ENCODE measurements around the gene CACNG5. TPM values are rescaled to one million over a fixed set of nuclear protein-coding genes. Genes with fewer than 3 reads are reported as not detected.

CACNG5 gene
- total and polyA plus RNA-seq, 2 donors (not counting 1 experiment from before 2014, with no cell fraction given), result not detected

GRCh38 chr17:66934040-66934439 lies 99.1 kb downstream of the CACNG5 start:
- WGBS (ENCODE audit: insufficient coverage), result 86% methylated on average over 2 of the region's 2 CpGs
- H3K27ac ChIP-seq (ENCODE audit: low read length in 2 of 2), result no peak overlapping the region
- no peaks in the 10 kb centered on the region for H3K36me3 ChIP-seq (replicated peaks in 1 of 2; ENCODE audit: control extremely low read depth in 1 of 2, control insufficient read depth in 1 of 2, extremely low read depth in 1 of 2, insufficient read depth in 2 of 2, low read length in 1 of 2)
- H2AFZ ChIP-seq (ENCODE audit: insufficient read depth, low read depth, low read length, poor library complexity, severe bottlenecking), result no peak overlapping the region
- intact Hi-C loops (cut with micrococcal nuclease), result no loop called here
- ATAC-seq (ENCODE audit: low read depth) (no peak), DNase-seq (no peak)
- no peaks in the 10 kb centered on the region for H3K79me2 ChIP-seq (ENCODE audit: control insufficient read depth, insufficient read depth, low read length)
- peaks cover 0 to 24% (median 2%) of the 10 kb centered on the region in 3 donors for H3K9me3 ChIP-seq (ENCODE audit: control extremely low read depth in 1 of 3, control insufficient read depth in 2 of 3, insufficient read depth in 1 of 3, low read length in 2 of 3)
- Mint-ChIP-seq H3K9me3 (ENCODE audit: insufficient read depth) (peaks cover 17% of the 10 kb centered on the region), H3K4me1 (no peaks in the 10 kb centered on the region), H3K27ac (no peak overlapping the region), H3K4me3 (no peak overlapping the region), H3K27me3 (peaks cover 12% of the 10 kb centered on the region)
- H3K9ac ChIP-seq (ENCODE audit: low read length), result no peak overlapping the region
- no peaks in the 10 kb centered on the region for H4K20me1 ChIP-seq (ENCODE audit: control insufficient read depth, insufficient read depth, low read length, poor library complexity, severe bottlenecking)
- no peak overlapping the region for H3K4me3 ChIP-seq (ENCODE audit: control extremely low read depth in 1 of 5, extremely low read depth in 1 of 5, insufficient read depth in 1 of 5, low read depth in 2 of 5, low read length in 4 of 5)
- H3K4me2 ChIP-seq (replicated peaks; ENCODE audit: low read depth, low read length, poor library complexity, severe bottlenecking), result no peak overlapping the region
- POLR2A ChIA-PET, result no interaction called here
- no peaks in the 10 kb centered on the region for H3K27me3 ChIP-seq (replicated peaks in 1 of 4; ENCODE audit: control extremely low read depth in 1 of 4, control insufficient read depth in 3 of 4, insufficient read depth in 4 of 4, low read length in 3 of 4)
- no peaks in the 10 kb centered on the region for H3K4me1 ChIP-seq (ENCODE audit: control insufficient read depth in 2 of 2, insufficient read depth in 2 of 2, low read length in 2 of 2)
- CTCF ChIA-PET, result no interaction called here
- TF ChIP-seq EZH2 (IDR thresholded peaks at IDR 0.05; ENCODE audit: borderline replicate concordance, insufficient read depth, low read depth, low read length, poor library complexity, severe bottlenecking), result no peak
- TF ChIP-seq CTCF (IDR thresholded peaks at IDR 0.05), result no peak

Small RNAs within 50 kb of the gene (small RNA-seq; reads per million reads assigned to genes)
- not detected for gene MIR634 (ENCODE audit: insufficient read length, low read depth, low replicate concordance)
- not detected for gene RNA5SP446 (ENCODE audit: insufficient read length, low read depth, low replicate concordance)

Other genes starting within 250 kb of the CACNG5 start
- gene CACNG4, start 129.6 kb downstream of the CACNG5 start, total RNA-seq, result not detected in 2 replicates
- gene CACNG4, start 129.6 kb downstream of the CACNG5 start, polyA plus RNA-seq, result not detected in 2 replicates
- not detected in 2 replicates for gene CACNG1, start 209.4 kb downstream of the CACNG5 start, total RNA-seq
- not detected in 2 replicates for gene CACNG1, start 209.4 kb downstream of the CACNG5 start, polyA plus RNA-seq